LNCaP clone FGC (cell line): ENCODE results near the gene DNAJB7.
"Not testable (repeated sequence)": the region's sequence is repeated elsewhere in the genome, so short reads cannot be mapped to it uniquely, and the experiment has no call there.

Source experiments
- DNase-seq: peaks from one replicate; pipeline ENCODE4 v3.0.0-alpha.2; 2011; ENCODE audit warnings: low read depth
- H3K4me3 ChIP-seq: 2 replicates; pipeline ENCODE4 v1.5.1; 2011; ENCODE audit warnings: mild to moderate bottlenecking, low read depth, low read length, control low read depth
- CTCF ChIP-seq: IDR thresholded peaks from 2 replicates; pipeline ENCODE4 v1.5.1; 2012; ENCODE audit warnings: mild to moderate bottlenecking; ENCODE audit not compliant: control insufficient read depth, insufficient read depth; ENCODE audit errors: extremely low read depth

The DNAJB7 gene

DNA sequence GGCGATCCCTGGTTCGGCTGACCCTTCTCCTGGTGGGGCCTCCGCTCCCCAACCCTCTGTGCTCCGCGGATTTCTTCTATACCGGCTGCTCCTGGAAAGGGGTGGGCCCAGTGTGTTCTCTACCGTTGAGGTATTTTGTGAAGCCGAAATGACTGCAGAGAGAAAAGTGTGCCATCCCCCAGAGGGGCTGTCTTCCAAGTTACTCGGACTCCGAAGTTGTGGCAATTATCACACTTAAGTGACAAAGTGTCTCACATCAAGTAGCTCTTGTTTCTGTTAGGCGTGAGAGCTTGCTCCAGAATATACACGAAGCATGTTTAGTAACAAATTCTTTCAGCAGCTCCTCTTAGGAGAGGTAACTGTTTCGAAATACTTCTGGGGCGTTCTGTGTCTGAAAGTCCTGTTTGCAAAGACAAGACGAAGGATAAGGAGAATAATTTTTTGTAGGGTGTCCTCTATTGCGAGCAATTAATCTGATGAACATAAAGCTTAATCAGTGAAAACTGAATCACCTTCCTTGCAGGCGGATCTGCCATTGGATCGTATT lies 4.5 kb downstream of the DNAJB7 start:
- TF ChIP-seq CTCF: no peak
- H3K4me3 ChIP-seq: peak overlapping the region; percentile 98
- no peak for DNase-seq

DNA sequence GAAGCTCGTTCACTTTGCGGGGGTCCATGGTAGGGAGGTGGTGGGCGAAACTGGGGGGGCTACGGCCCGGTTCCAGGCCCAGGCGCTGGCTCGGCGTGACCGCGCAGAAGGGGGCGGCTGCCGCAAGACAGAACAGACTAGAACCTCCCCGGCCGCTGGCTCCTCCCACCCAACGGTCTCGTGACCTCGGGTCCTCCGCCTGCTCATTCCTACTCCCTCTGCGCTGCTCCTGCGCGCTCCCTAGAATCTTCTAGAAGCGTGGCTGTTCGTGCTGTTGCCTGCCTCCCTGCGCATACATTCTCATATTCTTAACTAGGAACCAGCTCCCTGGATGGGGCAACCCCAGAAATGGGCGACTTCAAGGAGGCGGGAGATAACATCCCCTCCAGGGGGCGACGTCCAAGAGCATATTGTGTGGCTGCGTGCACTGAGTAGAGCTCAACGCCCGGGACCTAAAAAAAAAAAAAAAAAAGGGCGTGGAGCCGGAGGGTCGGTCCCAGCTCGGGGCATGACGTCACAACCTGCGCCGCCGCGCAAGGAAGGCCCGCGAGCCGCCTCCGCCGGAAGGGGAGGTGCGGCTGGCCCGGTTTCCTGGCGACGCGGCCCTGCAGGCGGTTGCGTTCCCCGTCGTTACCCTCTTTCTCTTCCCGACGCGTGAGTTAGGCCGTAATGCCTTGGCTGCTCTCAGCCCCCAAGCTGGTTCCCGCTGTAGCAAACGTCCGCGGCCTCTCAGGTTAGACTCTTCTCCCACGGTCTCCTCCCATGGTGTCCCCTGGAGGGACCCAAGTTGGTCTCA lies 5.2 kb downstream of the DNAJB7 start, which contains the start of the genes ST13 and XPNPEP3:
TSS of gene ST13 (minus strand) at position 127 of the 796 bp plus-strand sequence. CDS start at position 28, 99 bp downstream.
TSS of gene XPNPEP3 (plus strand) at position 636 of the 796 bp plus-strand sequence. CDS start at position 670, 34 bp downstream.
- H3K4me3 ChIP-seq: peak within 1 kb of the TSS; percentile 98
- TF ChIP-seq CTCF: no peak
- DNase-seq: peak; percentile 86

DNA sequence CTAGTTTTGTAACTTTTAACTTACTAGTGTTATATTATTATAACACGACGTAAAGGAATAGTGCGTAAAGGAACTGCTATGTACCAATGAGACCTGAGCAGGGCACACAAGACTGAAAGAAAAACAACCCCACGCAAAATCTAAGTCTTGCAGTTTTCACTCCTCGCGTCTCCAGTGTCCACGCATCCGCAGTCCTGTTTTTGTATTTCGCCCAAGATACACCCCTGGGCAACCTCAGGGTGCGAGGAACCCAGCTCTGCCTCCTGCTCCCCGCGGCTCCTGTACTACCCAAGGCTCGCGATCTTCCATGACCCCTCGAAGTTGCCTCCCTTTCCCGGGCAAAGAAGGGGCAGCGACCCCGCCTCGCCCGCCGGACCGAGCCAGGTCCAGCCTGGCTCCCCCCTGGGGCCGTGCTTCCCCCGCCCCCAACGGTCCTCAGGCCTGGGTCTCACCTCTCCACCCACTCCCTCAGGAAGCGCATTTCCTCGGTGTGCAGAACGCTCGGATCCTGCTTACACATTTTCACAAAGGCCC lies 5.9 kb downstream of the DNAJB7 start:
- DNase-seq: no peak
- H3K4me3 ChIP-seq: peak overlapping the region; percentile 98
- TF ChIP-seq CTCF: no peak

DNA sequence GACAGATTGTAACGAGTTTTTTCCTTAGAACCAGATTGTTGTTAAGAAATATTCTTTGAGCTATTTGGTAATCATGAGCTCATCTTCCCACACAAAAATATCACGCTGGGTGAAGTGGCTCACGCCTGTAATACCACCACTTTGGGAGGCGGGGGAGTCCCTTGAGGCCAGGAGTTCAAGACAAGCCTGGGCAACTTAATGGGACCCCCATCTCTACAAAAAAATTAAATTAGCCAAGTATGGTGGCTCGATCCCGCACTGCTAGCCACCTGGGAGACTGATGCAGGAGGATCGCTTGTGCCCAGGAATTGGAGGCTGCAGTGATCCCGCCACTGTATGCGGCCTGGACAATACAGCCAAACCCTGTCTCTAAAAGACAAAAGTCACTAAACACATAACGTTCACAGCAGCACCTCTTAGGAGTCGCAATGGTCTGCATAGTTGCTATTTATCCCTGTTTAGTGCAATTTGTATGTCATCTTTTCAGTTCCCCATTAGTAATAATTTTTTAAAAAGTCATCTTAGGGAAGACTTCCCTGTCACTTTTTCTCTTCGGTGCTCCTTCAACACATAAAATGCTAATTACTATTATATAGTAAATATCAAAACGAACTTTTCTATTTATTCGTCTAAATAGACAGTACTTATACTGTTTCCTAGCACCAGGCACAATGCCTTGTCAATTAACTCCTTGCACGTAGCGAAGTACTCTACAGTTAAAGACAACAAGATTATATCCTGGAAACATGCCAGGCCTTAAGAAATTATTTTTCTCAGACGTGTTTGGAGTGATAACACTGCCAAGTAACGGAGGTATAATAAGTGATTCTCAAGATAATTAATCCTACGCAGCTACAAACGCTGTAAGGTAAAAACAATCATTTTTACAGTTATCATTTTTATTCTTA lies 6.6 kb downstream of the DNAJB7 start:
- TF ChIP-seq CTCF: no peak
- peak overlapping the region; percentile 98 for H3K4me3 ChIP-seq
- DNase-seq: no peak

DNA sequence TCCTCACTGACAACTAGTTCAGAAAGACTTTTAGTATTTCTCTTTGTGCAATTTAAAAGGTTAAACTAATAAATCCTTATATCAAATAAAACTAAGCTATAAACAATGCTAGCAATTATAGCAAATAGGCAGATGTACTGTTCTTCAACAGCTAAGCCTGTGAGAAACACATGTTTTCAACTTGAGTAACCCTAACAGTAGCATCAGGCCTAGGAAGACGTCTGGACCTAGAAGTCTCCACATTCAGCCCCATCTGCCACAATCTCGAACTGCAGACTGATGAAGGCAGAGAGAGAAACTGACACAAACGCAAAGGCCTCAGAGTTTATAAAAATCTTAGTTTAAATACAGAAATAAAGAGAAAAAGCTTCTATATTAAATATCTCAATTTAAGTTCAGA lies 8.0 kb downstream of the DNAJB7 start:
- TF ChIP-seq CTCF: no peak
- H3K4me3 ChIP-seq: peak overlapping the region; percentile 98
- DNase-seq: no peak

DNA sequence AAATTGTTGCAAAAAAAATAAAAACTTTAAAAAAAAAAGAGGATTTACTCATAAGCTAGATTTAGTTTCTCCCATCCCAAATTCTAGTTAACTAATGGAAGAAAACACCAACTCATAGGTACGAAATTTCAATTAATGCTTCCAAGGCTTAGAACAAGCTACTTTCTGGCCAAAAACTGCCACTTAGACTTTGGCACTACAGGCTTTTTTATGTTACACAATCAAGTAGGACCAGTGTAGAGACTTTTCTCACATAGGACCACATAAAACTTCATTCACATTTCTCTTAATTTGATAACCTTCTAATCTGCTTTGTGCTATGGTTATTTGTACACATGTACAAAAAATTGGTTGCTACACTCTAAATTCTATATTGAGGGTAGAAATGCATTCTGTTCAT lies 8.6 kb downstream of the DNAJB7 start:
- no peak for DNase-seq
- peak overlapping the region; percentile 98 for H3K4me3 ChIP-seq
- TF ChIP-seq CTCF: no peak

DNA sequence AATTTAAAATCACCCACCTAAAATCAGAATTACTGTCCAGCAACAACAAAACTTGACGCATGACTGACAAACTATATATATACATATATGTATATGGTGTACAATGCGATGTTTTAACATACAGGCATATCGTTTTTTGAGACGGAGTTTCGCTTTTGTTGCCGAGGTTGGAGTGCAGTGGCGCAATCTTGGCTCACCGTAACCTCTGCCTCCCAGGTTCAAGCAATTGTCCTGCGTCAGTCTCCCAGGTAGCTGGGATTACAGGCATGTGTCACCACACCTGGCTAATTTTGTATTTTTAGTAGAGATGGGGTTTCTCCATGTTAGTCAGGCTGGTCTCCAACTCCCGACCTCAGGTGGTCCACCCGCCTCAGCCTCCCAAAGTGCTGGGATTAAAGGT lies 16.1 kb downstream of the DNAJB7 start:
- DNase-seq, H3K4me3 ChIP-seq: not testable (repeated sequence)
